ENCODE data around the gene COA8. TPM values are rescaled to one million over a fixed set of nuclear protein-coding genes. Genes with fewer than 3 reads are reported as not detected.

Gene COA8
- total RNA-seq, 1 donor from 2014 or later: 48.3 TPM

- no peaks in the 10 kb centered on the region for H3K36me3 ChIP-seq
- intact Hi-C loops (cut with micrococcal nuclease): loop anchor here (2.0 to 5.0 kb wide), 2 partner anchors 27 to 49 kb away; no protein-coding TSS in a partner anchor
- H3K4me3 ChIP-seq: no peak overlapping the region
- H3K27ac ChIP-seq (replicated peaks): no peak overlapping the region
- TF ChIP-seq, protein P1, sequence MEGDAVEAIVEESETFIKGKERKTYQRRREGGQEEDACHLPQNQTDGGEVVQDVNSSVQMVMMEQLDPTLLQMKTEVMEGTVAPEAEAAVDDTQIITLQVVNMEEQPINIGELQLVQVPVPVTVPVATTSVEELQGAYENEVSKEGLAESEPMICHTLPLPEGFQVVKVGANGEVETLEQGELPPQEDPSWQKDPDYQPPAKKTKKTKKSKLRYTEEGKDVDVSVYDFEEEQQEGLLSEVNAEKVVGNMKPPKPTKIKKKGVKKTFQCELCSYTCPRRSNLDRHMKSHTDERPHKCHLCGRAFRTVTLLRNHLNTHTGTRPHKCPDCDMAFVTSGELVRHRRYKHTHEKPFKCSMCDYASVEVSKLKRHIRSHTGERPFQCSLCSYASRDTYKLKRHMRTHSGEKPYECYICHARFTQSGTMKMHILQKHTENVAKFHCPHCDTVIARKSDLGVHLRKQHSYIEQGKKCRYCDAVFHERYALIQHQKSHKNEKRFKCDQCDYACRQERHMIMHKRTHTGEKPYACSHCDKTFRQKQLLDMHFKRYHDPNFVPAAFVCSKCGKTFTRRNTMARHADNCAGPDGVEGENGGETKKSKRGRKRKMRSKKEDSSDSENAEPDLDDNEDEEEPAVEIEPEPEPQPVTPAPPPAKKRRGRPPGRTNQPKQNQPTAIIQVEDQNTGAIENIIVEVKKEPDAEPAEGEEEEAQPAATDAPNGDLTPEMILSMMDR (IDR thresholded peaks at IDR 0.05; ENCODE audit: borderline replicate concordance): no peak
- peaks cover 73% of the 10 kb centered on the region for H3K4me1 ChIP-seq
- no peaks in the 10 kb centered on the region for H3K27me3 ChIP-seq (ENCODE audit: low read depth)
- DNase-seq: peak; percentile 16
- no peaks in the 10 kb centered on the region for H3K9me3 ChIP-seq (replicated peaks)
Observed at GRCh38 chr14:103545915-103546651, 16.7 kb upstream of the COA8 start.

DNA sequence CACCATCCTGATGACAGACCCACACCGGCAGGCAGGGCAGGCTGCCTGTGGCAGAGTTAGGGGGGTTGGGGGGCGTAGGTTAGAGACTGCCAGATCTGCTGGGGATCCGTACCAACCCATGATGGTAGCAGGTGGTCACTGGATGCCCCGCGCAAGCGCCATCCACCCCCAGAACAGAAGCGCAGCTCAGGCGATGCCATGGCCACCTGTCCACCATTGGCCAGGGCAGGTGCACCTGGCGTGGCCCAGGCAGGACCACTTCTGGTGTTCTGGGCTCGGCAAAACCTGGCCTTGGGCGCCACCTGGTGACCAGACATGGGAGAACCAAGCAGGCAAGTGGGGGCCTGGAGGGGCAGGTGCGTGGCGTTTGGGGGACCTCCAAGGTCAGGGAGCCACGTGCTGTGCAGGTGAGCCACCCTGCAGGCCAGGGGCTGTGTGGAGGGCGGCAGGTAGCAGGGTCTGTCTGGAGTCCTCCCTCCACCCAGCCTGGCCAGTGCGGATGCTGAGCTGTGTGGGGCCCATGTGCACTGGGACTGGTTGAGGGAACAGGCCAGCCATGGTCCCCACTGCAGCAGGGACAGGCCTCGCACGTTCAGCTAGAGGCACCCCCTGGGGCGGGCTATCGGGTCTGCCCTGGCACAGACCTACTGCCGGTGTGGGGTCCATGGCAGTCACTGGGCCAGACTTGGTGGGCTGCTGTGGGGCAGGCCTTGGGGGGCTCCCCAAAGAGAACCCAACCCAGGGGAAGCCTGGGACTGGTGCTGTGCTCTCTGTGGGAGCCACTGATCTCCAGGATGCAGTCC, 15.9 kb upstream of the COA8 start:
- Histone ChIP-seq H3K36me3 (no peaks in the 10 kb centered on the region), H3K9me3 (replicated peaks) (no peaks in the 10 kb centered on the region), H3K4me3 (no peak overlapping the region), H3K4me1 (peaks cover 73% of the 10 kb centered on the region), H3K27ac (replicated peaks) (no peak overlapping the region), H3K27me3 (ENCODE audit: low read depth) (no peaks in the 10 kb centered on the region)
- peak; percentile 72 for DNase-seq
- TF ChIP-seq, protein P1 (IDR thresholded peaks at IDR 0.05; ENCODE audit: borderline replicate concordance): peak; percentile 93
- intact Hi-C loops (cut with micrococcal nuclease): loop anchor here (2.0 to 5.0 kb wide), 2 partner anchors 28 to 50 kb away; no protein-coding TSS in a partner anchor

DNA sequence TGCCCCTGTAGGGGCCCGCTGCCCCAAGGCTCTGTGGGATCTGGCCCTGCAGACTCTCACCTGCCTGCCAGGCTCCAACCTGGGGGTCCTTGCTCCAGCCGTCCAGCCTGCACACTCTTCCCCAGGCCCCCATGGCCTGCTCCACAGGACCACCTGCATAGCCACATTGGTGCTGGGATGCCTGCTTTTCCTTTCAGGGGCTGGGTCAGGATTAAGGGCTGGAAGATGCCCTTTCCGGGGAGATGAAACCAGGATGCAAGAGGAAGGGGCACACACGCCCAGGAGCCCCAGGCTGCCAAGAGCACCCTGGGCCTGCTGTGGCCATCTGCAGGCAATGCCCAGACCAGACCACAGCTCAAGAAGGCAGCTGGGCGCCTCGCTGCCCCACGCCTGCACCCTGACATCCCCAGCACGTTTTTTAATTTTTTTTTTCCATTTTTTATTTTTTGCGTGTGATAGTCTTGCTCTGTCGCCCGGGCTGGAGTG, 15.3 kb upstream of the COA8 start:
- Histone ChIP-seq H3K27me3 (ENCODE audit: low read depth) (no peaks in the 10 kb centered on the region), H3K9me3 (replicated peaks) (no peaks in the 10 kb centered on the region), H3K27ac (replicated peaks) (no peak overlapping the region), H3K4me1 (peaks cover 73% of the 10 kb centered on the region), H3K4me3 (no peak overlapping the region), H3K36me3 (no peaks in the 10 kb centered on the region)
- TF ChIP-seq, protein P1 (IDR thresholded peaks at IDR 0.05; ENCODE audit: borderline replicate concordance): no peak
- intact Hi-C loops (cut with micrococcal nuclease): loop anchor here (2.0 to 5.0 kb wide), 2 partner anchors 29 to 50 kb away; no protein-coding TSS in a partner anchor
- peak; percentile 13 for DNase-seq

DNA sequence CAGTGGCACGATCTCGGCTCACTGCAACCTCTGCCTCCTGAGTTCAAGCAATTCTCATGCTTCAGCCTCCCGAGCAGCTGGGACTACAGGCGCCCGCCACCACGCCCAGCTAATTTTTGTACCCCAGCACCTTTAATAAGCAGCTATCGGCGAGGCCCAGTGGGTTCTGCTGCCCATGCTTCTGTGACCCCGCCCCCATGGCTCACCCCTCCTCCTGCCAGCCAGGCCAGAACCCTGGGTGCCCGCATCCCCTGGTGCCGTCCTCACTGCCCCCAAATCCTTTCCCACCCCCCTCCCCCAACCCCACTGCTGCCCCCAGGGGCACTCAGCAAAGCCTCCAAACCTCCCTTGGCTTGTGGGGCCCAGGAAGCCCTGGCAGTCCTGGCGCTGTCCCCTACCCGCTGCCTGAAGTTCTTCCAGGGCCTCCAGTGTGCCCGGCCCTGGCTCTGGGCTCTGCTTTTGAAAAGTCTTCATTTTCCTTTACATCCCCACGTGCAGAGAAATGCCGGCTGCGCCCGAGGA, 14.8 kb upstream of the COA8 start:
- TF ChIP-seq, protein P1 (IDR thresholded peaks at IDR 0.05; ENCODE audit: borderline replicate concordance): no peak
- Histone ChIP-seq H3K4me1 (peaks cover 73% of the 10 kb centered on the region), H3K9me3 (replicated peaks) (no peaks in the 10 kb centered on the region), H3K36me3 (no peaks in the 10 kb centered on the region), H3K27me3 (ENCODE audit: low read depth) (no peaks in the 10 kb centered on the region), H3K4me3 (no peak overlapping the region), H3K27ac (replicated peaks) (no peak overlapping the region)
- peak; percentile 13 for DNase-seq
- intact Hi-C loops (cut with micrococcal nuclease): loop anchor here (2.0 to 5.0 kb wide), 2 partner anchors 29 to 51 kb away; no protein-coding TSS in a partner anchor

Measured in left ventricle myocardium inferior (tissue), 1 donor.